K562 (cell line): Measurements from ENCODE around the gene CCDC9. TPM values are rescaled to one million over a fixed set of nuclear protein-coding genes. Genes with fewer than 3 reads are reported as not detected.

Source experiments
- BCL6 ChIP-seq: fragments of 250-450 bp; sonication (Bioruptor Pico); IDR thresholded peaks from 2 replicates; pipeline ENCODE4 v1.4.0; 2020
- BRCA1 ChIP-seq, 2 experiments: fragments of 450-650 bp in 1 of 2; sonication (generic) in 1 of 2; formaldehyde crosslinking in 1 of 2; IDR thresholded peaks; 2 replicates each; pipeline versions ENCODE4 v1.5.0 to v1.6.1; 2017 to 2020; ENCODE audit warnings: mild to moderate bottlenecking in 1 of 2, missing genetic modification reagents in 1 of 2
- DNMT1 ChIP-seq: fragments of 450-650 bp; IDR thresholded peaks from 2 replicates; pipeline ENCODE4 v1.6.1; 2016; ENCODE audit warnings: antibody characterized with exemption, mild to moderate bottlenecking
- GTF2F1 ChIP-seq: IDR thresholded peaks from 2 replicates; pipeline ENCODE4 v1.6.1; 2011; ENCODE audit warnings: low read depth, low read length, improper control_type of control experiment
- ILF3 ChIP-seq: fragments of 450-650 bp; IDR thresholded peaks from 2 replicates; pipeline ENCODE4 v1.6.1; 2018; ENCODE audit warnings: antibody characterized with exemption, mild to moderate bottlenecking, moderate library complexity, borderline replicate concordance
- KDM2B ChIP-seq: fragments of 250-450 bp; sonication (Bioruptor Pico); IDR thresholded peaks from 2 replicates; pipeline ENCODE4 v1.8.0; 2021; ENCODE audit warnings: mild to moderate bottlenecking, moderate library complexity
- MAX ChIP-seq: sonication (generic); formaldehyde crosslinking; IDR thresholded peaks from 2 replicates; pipeline ENCODE4 v1.9.0; 2022; ENCODE audit warnings: mild to moderate bottlenecking, missing genetic modification reagents
- MAZ ChIP-seq, 2 experiments: fragments of 450-650 bp in 1 of 2; sonication (generic) in 1 of 2; formaldehyde crosslinking; IDR thresholded peaks in 1 of 2; conservative IDR thresholded peaks in 1 of 2; 2 replicates each; pipeline versions ENCODE4 v1.4.0 to v1.5.0; 2020; ENCODE audit warnings: mild to moderate bottlenecking in 1 of 2, missing genetic modification reagents in 1 of 2
- MLLT1 ChIP-seq, 2 experiments: fragments of 450-650 bp; IDR thresholded peaks; 2 replicates each; pipeline ENCODE4 v1.6.1; 2016
- PML ChIP-seq: IDR thresholded peaks from 2 replicates; pipeline ENCODE4 v1.6.1; 2012; ENCODE audit warnings: low read length, inconsistent platforms
- TGIF2 ChIP-seq: sonication (generic); formaldehyde crosslinking; IDR thresholded peaks from 2 replicates; pipeline ENCODE4 v1.8.1; 2022; ENCODE audit warnings: mild to moderate bottlenecking, missing genetic modification reagents, moderate library complexity
- VEZF1 ChIP-seq: fragments of 200-800 bp; sonication (Bioruptor generic); IDR thresholded peaks from 2 replicates; pipeline ENCODE4 v1.6.1; 2017; ENCODE audit warnings: missing genetic modification characterization, missing compliant biosample characterization
- ZNF184 ChIP-seq: sonication (generic); formaldehyde crosslinking; IDR thresholded peaks from 2 replicates; pipeline ENCODE4 v1.5.0; 2020; ENCODE audit warnings: missing genetic modification reagents
- ZNF318 ChIP-seq, 2 experiments: fragments of 450-650 bp; IDR thresholded peaks; 2 replicates each; pipeline ENCODE4 v1.6.1; 2016; ENCODE audit warnings: mild to moderate bottlenecking in 2 of 2, borderline replicate concordance in 1 of 2, low read depth in 1 of 2, moderate library complexity in 1 of 2
- polyA plus RNA-seq, 8 experiments: library from polyadenylated mRNA; depleted of rRNA in 4 of 8; stranded (reverse) in 5 of 8; unstranded in 3 of 8; fragments of >200 nt; fragmentation: Nextera tagmentation in 2 of 8; fragmentation: Illumina TruSeq in 1 of 8; extraction: Ambion mirVana in 2 of 8; extraction: Trizol in 1 of 8; gene quantifications; 2 replicates each; pipeline versions ENCODE4 v1.2.1 to v1.2.3, GENCODE V29; 2011 to 2014; ENCODE audit warnings: inconsistent platforms in 1 of 8, missing spikeins in 1 of 8
- total RNA-seq, 7 experiments: library from RNA; depleted of rRNA in 6 of 7; stranded (reverse); fragments of >200 nt in 6 of 7; fragmentation: Illumina TruSeq in 2 of 7; extraction: Trizol in 2 of 7; gene quantifications; 2 replicates each; pipeline versions ENCODE4 v1.2.1 to v1.2.3, GENCODE V29; 2011 to 2021; ENCODE audit warnings: low replicate concordance in 1 of 7

The CCDC9 gene
- total and polyA plus RNA-seq, 9 of the 15 experiments (the other 6 are each of a cell fraction or from before 2014, with no cell fraction given) = 0.23 to 38.6 (median 8.4) TPM

GRCh38 chr19:47225746-47226425 is 30.4 kb upstream of the CCDC9 start (continued):
- TF ChIP-seq ZNF318 (IDR thresholded peaks at IDR 0.05; ENCODE audit: borderline replicate concordance in 1 of 2, low read depth in 1 of 2) (no peak), MAX (CRISPR knock-in tag) (peak; percentile 54; the same call in 1 of the 2 replicates), BCL6 (0 out of 2 replicates have a peak, but pooled peaks have one; percentile 29), ILF3 (peak; percentile 97; the same call in 1 of the 2 replicates), KDM2B (CRISPR knock-in tag) (peak; percentile 88; the same call in 1 of the 2 replicates), MLLT1 (IDR thresholded peaks at IDR 0.05) (peak in 1 of 2 experiments; percentile 73; a peak in 2 of 4 replicates), VEZF1 (CRISPR knock-in tag) (peak; percentile 93), MAZ (CRISPR knock-in tag; conservative IDR thresholded peaks at IDR 0.05 in 1 of 2, IDR thresholded peaks at IDR 0.05 in 1 of 2) (peak; percentile 87 to 90), PML (peak; percentile 93), ZNF184 (CRISPR knock-in tag) (no peak), DNMT1 (0 out of 2 replicates have a peak, but pooled peaks have one; percentile 30), BRCA1 (IDR thresholded peaks at IDR 0.05) (no peak), BRCA1 (CRISPR knock-in tag; IDR thresholded peaks at IDR 0.05) (no peak), GTF2F1 (peak; percentile 93), TGIF2 (no peak)
